ENCODE results near the gene AZGP1.
"Not testable (repeated sequence)": the region's sequence is repeated elsewhere in the genome, so short reads cannot be mapped to it uniquely, and the experiment has no call there.

Gene AZGP1

GRCh38 chr7:99949645-99950228 lies 26.1 kb downstream of the AZGP1 start:
- no peak overlapping the region for H3K4me3 ChIP-seq (ENCODE audit: low read depth in 1 of 2, low read length in 2 of 2)
- H3K9me3 ChIP-seq (ENCODE audit: control insufficient read depth in 1 of 2, low read length in 2 of 2), result no peaks in the 10 kb centered on the region
- no peaks in the 10 kb centered on the region for H3K27me3 ChIP-seq (ENCODE audit: low read depth, low read length)
- no peak overlapping the region for H3K27ac ChIP-seq (ENCODE audit: low read length)
- no peaks in the 10 kb centered on the region for H3K36me3 ChIP-seq (ENCODE audit: control insufficient read depth in 1 of 2, insufficient read depth in 2 of 2, low read length in 2 of 2)
- H3K4me1 ChIP-seq (ENCODE audit: control insufficient read depth in 1 of 2, insufficient read depth in 2 of 2, low read length in 2 of 2), result no peaks in the 10 kb centered on the region

DNA sequence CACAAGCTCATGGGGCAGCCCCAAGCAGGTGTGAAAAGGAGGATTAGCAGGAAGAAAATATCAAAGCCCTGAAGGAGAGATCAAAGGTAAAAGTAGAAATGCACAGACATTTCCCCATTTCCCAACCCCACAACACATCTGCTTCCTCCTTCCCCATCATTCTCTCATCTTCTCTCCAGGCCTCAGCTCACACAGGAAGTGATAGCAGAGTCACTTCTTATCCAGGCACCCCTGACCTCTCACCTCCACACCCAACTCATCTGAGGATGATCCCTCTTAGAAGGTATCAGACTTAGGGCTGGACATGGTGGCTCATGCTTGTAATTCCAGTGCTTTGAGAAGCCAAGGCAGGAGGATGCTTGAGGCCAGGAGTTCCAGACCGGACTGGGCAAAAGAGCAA lies 28.2 kb downstream of the AZGP1 start:
- Histone ChIP-seq H3K4me1 (ENCODE audit: control insufficient read depth in 1 of 2, insufficient read depth in 2 of 2, low read length in 2 of 2) (no peaks in the 10 kb centered on the region), H3K4me3 (ENCODE audit: low read depth in 1 of 2, low read length in 2 of 2) (no peak overlapping the region), H3K27ac (ENCODE audit: low read length) (no peak overlapping the region), H3K36me3 (ENCODE audit: control insufficient read depth in 1 of 2, insufficient read depth in 2 of 2, low read length in 2 of 2) (no peaks in the 10 kb centered on the region), H3K27me3 (ENCODE audit: low read depth, low read length) (peaks cover 3% of the 10 kb centered on the region), H3K9me3 (ENCODE audit: control insufficient read depth in 1 of 2, low read length in 2 of 2) (no peaks in the 10 kb centered on the region)

GRCh38 chr7:99944497-99945070 lies 31.2 kb downstream of the AZGP1 start:
- peaks cover 3% of the 10 kb centered on the region for H3K27me3 ChIP-seq (ENCODE audit: low read depth, low read length)
- no peaks in the 10 kb centered on the region for H3K36me3 ChIP-seq (ENCODE audit: control insufficient read depth in 1 of 2, insufficient read depth in 2 of 2, low read length in 2 of 2)
- no peak overlapping the region for H3K4me3 ChIP-seq (ENCODE audit: low read depth in 1 of 2, low read length in 2 of 2)
- H3K4me1 ChIP-seq (ENCODE audit: control insufficient read depth in 1 of 2, insufficient read depth in 2 of 2, low read length in 2 of 2), result no peaks in the 10 kb centered on the region
- no peaks in the 10 kb centered on the region for H3K9me3 ChIP-seq (ENCODE audit: control insufficient read depth in 1 of 2, low read length in 2 of 2)
- H3K27ac ChIP-seq (ENCODE audit: low read length), result no peak overlapping the region

- Histone ChIP-seq H3K9me3 (ENCODE audit: control insufficient read depth in 1 of 2, low read length in 2 of 2) (no peaks in the 10 kb centered on the region), H3K4me1 (ENCODE audit: control insufficient read depth in 1 of 2, insufficient read depth in 2 of 2, low read length in 2 of 2) (no peaks in the 10 kb centered on the region), H3K27me3 (ENCODE audit: low read depth, low read length) (peaks cover 3% of the 10 kb centered on the region), H3K4me3 (ENCODE audit: low read depth in 1 of 2, low read length in 2 of 2) (no peak overlapping the region), H3K27ac (ENCODE audit: low read length) (no peak overlapping the region), H3K36me3 (ENCODE audit: control insufficient read depth in 1 of 2, insufficient read depth in 2 of 2, low read length in 2 of 2) (no peaks in the 10 kb centered on the region)
These were observed 32.0 kb downstream of the AZGP1 start for GRCh38 chr7:99943641-99944496.

DNA sequence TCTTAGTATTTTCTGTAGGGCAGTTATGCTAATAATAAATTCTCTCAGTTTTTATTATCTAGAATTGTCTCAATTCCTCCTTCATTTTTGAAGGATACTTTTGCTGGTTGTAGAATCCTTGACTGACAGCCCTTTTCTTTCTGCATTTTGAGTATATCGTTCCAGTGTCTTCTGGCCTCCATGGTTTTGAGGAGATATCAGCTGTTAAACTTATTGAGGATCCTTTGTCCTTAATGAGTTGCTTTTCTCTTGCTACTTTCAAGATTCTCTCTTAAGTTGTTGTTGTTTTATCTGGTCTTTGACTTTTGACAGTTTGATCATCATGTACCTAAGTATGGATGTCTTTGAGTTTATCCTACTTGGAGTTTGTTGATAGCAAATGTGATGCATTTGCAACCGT lies 37.5 kb downstream of the AZGP1 start:
- Histone ChIP-seq H3K9me3 (ENCODE audit: control insufficient read depth in 1 of 2, low read length in 2 of 2) (no peaks in the 10 kb centered on the region), H3K27ac (ENCODE audit: low read length) (no peak overlapping the region), H3K4me1 (ENCODE audit: control insufficient read depth in 1 of 2, insufficient read depth in 2 of 2, low read length in 2 of 2) (no peaks in the 10 kb centered on the region), H3K4me3 (ENCODE audit: low read depth in 1 of 2, low read length in 2 of 2) (no peak overlapping the region), H3K27me3 (ENCODE audit: low read depth, low read length) (peaks cover 6% of the 10 kb centered on the region), H3K36me3 (ENCODE audit: control insufficient read depth in 1 of 2, insufficient read depth in 2 of 2, low read length in 2 of 2) (no peaks in the 10 kb centered on the region)

- not testable (repeated sequence) for H3K36me3 ChIP-seq (ENCODE audit: control insufficient read depth in 1 of 2, insufficient read depth in 2 of 2, low read length in 2 of 2); H3K27me3 ChIP-seq (ENCODE audit: low read depth, low read length); H3K9me3 ChIP-seq (ENCODE audit: control insufficient read depth in 1 of 2, low read length in 2 of 2); H3K4me1 ChIP-seq (ENCODE audit: control insufficient read depth in 1 of 2, insufficient read depth in 2 of 2, low read length in 2 of 2); H3K4me3 ChIP-seq (ENCODE audit: low read depth in 1 of 2, low read length in 2 of 2); H3K27ac ChIP-seq (ENCODE audit: low read length)
These were observed 40.8 kb downstream of the AZGP1 start for GRCh38 chr7:99935009-99935408.

GRCh38 chr7:99930376-99930775 lies 45.5 kb downstream of the AZGP1 start:
- Histone ChIP-seq H3K27ac (ENCODE audit: low read length) (no peak overlapping the region), H3K9me3 (ENCODE audit: control insufficient read depth in 1 of 2, low read length in 2 of 2) (no peaks in the 10 kb centered on the region), H3K4me3 (ENCODE audit: low read depth in 1 of 2, low read length in 2 of 2) (no peak overlapping the region), H3K27me3 (ENCODE audit: low read depth, low read length) (peaks cover 6% of the 10 kb centered on the region), H3K36me3 (ENCODE audit: control insufficient read depth in 1 of 2, insufficient read depth in 2 of 2, low read length in 2 of 2) (no peaks in the 10 kb centered on the region), H3K4me1 (ENCODE audit: control insufficient read depth in 1 of 2, insufficient read depth in 2 of 2, low read length in 2 of 2) (peaks cover 0 to 14% of the 10 kb centered on the region in 2 donors)

DNA sequence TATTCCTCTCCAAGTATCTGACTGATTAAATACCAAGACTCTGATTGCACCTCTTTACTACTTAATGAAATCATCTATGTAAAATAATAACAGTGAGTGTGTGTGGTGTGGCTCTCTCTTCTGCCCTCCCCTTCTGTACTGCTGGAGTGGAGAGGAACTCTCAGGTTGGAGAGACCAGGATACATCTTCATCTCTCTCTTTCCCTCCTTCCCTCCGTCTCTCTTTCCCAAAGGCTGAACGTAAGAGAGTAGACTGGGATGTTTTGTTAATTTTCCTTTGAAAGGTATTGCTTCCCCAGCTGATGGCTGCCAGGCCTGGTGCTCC lies 46.1 kb downstream of the AZGP1 start:
- H3K4me1 ChIP-seq (ENCODE audit: control insufficient read depth in 1 of 2, insufficient read depth in 2 of 2, low read length in 2 of 2), result peaks cover 0 to 14% of the 10 kb centered on the region in 2 donors
- H3K4me3 ChIP-seq (ENCODE audit: low read depth in 1 of 2, low read length in 2 of 2), result peak overlapping the region; percentile 5 to 43
- no peaks in the 10 kb centered on the region for H3K9me3 ChIP-seq (ENCODE audit: control insufficient read depth in 1 of 2, low read length in 2 of 2)
- peaks cover 3% of the 10 kb centered on the region for H3K27me3 ChIP-seq (ENCODE audit: low read depth, low read length)
- no peaks in the 10 kb centered on the region for H3K36me3 ChIP-seq (ENCODE audit: control insufficient read depth in 1 of 2, insufficient read depth in 2 of 2, low read length in 2 of 2)
- no peak overlapping the region for H3K27ac ChIP-seq (ENCODE audit: low read length)

GRCh38 chr7:99928994-99929729 lies 46.7 kb downstream of the AZGP1 start, which contains the start of gene GJC3:
GJC3 (minus strand) TSS chr7:99929620; CDS start chr7:99929620, 0 bp downstream.
- Histone ChIP-seq H3K27ac (ENCODE audit: low read length) (no peak within 1 kb of the TSS), H3K9me3 (ENCODE audit: control insufficient read depth in 1 of 2, low read length in 2 of 2) (no peaks in the 10 kb centered on the region), H3K4me1 (ENCODE audit: control insufficient read depth in 1 of 2, insufficient read depth in 2 of 2, low read length in 2 of 2) (peaks cover 0 to 14% of the 10 kb centered on the region in 2 donors), H3K4me3 (ENCODE audit: low read depth in 1 of 2, low read length in 2 of 2) (peak within 1 kb of the TSS; percentile 5 to 43), H3K36me3 (ENCODE audit: control insufficient read depth in 1 of 2, insufficient read depth in 2 of 2, low read length in 2 of 2) (no peaks in the 10 kb centered on the region), H3K27me3 (ENCODE audit: low read depth, low read length) (no peaks in the 10 kb centered on the region)

DNA sequence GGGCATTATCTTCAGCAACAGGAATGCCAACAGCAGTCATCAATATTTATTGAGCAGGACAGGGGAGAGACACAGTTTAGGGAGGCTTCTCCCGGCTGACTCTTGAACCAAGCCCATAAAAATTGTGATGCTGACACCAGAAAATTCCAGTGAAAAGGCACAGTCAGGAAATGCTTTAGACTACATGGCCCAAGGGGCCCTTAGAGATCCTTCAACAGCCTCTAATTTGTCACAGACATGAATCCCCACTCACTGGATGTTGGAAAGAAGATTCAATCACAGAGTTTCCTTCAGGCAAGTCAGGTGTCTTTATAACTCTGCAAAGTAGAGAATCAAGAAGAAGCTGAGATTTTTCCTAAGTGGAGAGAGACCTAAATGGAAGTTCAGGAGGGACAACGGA lies 47.6 kb downstream of the AZGP1 start:
- H3K27me3 ChIP-seq (ENCODE audit: low read depth, low read length), result no peaks in the 10 kb centered on the region
- no peaks in the 10 kb centered on the region for H3K9me3 ChIP-seq (ENCODE audit: control insufficient read depth in 1 of 2, low read length in 2 of 2)

DNA sequence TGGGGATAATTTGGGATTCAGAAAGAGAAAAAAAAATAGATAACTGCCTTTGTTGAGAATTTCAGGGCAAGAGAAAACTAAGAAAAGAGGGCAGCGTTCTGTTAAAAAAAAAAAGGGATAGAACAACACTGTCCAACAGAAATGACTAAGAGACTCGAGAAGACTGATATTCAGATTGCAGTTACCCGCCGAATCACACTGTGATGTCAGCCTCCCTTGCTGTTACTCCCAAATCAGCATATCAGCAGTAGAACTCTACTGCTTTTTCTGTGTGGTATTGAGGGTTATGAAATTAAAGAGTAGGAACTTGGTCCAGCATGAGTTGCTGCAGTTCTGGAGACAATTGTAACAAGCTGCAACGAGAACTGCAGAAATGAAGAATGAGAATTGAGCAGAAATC lies 48.3 kb downstream of the AZGP1 start:
- Histone ChIP-seq H3K36me3 (ENCODE audit: control insufficient read depth in 1 of 2, insufficient read depth in 2 of 2, low read length in 2 of 2) (no peaks in the 10 kb centered on the region), H3K27ac (ENCODE audit: low read length) (no peak overlapping the region), H3K9me3 (ENCODE audit: control insufficient read depth in 1 of 2, low read length in 2 of 2) (no peaks in the 10 kb centered on the region), H3K4me3 (ENCODE audit: low read depth in 1 of 2, low read length in 2 of 2) (no peak overlapping the region), H3K4me1 (ENCODE audit: control insufficient read depth in 1 of 2, insufficient read depth in 2 of 2, low read length in 2 of 2) (peaks cover 0 to 14% of the 10 kb centered on the region in 2 donors), H3K27me3 (ENCODE audit: low read depth, low read length) (no peaks in the 10 kb centered on the region)

More for the DNA sequence above, 47.6 kb downstream of the AZGP1 start:
- peaks cover 0 to 14% of the 10 kb centered on the region in 2 donors for H3K4me1 ChIP-seq (ENCODE audit: control insufficient read depth in 1 of 2, insufficient read depth in 2 of 2, low read length in 2 of 2)
- no peak overlapping the region for H3K27ac ChIP-seq (ENCODE audit: low read length)
- no peaks in the 10 kb centered on the region for H3K36me3 ChIP-seq (ENCODE audit: control insufficient read depth in 1 of 2, insufficient read depth in 2 of 2, low read length in 2 of 2)
- H3K4me3 ChIP-seq (ENCODE audit: low read depth in 1 of 2, low read length in 2 of 2), result no peak overlapping the region

Measured in muscle layer of duodenum (tissue), 2 donors.